C4-2B (cell line): Measurements from ENCODE around the gene DNM3.

Experiments
- ZFX ChIP-seq: fragments of 450-650 bp; IDR thresholded peaks from 2 replicates; pipeline ENCODE4 v1.6.1; 2017
- TF ChIP-seq, protein P1 (sequence below): fragments of 450-650 bp; conservative IDR thresholded peaks from 2 replicates; pipeline ENCODE4 v1.5.1; 2017; ENCODE audit warnings: mild to moderate bottlenecking

GRCh38 chr1:171850651-171851350 is 9.5 kb downstream of the DNM3 start:
- TF ChIP-seq, protein P1, sequence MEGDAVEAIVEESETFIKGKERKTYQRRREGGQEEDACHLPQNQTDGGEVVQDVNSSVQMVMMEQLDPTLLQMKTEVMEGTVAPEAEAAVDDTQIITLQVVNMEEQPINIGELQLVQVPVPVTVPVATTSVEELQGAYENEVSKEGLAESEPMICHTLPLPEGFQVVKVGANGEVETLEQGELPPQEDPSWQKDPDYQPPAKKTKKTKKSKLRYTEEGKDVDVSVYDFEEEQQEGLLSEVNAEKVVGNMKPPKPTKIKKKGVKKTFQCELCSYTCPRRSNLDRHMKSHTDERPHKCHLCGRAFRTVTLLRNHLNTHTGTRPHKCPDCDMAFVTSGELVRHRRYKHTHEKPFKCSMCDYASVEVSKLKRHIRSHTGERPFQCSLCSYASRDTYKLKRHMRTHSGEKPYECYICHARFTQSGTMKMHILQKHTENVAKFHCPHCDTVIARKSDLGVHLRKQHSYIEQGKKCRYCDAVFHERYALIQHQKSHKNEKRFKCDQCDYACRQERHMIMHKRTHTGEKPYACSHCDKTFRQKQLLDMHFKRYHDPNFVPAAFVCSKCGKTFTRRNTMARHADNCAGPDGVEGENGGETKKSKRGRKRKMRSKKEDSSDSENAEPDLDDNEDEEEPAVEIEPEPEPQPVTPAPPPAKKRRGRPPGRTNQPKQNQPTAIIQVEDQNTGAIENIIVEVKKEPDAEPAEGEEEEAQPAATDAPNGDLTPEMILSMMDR = no peak
- no peak for TF ChIP-seq ZFX
